GM13977 (cell line): ENCODE measurements around the gene HDAC5.

Experiments
- DNase-seq: peaks from one replicate; pipeline ENCODE4 v3.0.0; 2012; ENCODE audit warnings: low spot score
- in situ Hi-C: fragments of 300-500 bp; cut with MboI; formaldehyde crosslinking; loops from one replicate; pipeline ENCODE4 v1.12.0; 2022; ENCODE audit warnings: low sequenced_read_pairs, low pct_unique_long_range_greater_than_20kb, mixed read lengths, inconsistent platforms; ENCODE audit not compliant: unreplicated experiment
- TF ChIP-seq, protein P1 (sequence below): IDR thresholded peaks from 2 replicates; pipeline ENCODE4 v1.5.1; 2012; ENCODE audit warnings: mild to moderate bottlenecking, control low read depth; ENCODE audit not compliant: insufficient read depth; ENCODE audit errors: extremely low read depth, missing control alignments

HDAC5 gene

DNA sequence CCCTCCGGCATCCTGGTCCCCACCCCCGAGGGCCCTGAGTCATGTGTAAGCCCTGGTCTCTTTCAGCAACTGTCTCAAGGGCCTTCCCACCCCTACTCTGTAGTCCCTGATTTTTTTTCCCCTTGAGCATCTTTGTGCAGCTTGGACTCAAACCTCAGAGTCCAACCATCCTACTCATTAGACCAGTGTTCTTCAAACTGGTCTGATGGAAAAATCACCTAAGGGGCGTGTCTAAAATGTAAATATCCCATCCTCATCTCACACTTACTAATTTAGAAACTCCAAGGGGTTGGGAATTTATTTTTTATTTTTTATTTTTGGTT, 52.3 kb downstream of the HDAC5 start:
- TF ChIP-seq, protein P1, sequence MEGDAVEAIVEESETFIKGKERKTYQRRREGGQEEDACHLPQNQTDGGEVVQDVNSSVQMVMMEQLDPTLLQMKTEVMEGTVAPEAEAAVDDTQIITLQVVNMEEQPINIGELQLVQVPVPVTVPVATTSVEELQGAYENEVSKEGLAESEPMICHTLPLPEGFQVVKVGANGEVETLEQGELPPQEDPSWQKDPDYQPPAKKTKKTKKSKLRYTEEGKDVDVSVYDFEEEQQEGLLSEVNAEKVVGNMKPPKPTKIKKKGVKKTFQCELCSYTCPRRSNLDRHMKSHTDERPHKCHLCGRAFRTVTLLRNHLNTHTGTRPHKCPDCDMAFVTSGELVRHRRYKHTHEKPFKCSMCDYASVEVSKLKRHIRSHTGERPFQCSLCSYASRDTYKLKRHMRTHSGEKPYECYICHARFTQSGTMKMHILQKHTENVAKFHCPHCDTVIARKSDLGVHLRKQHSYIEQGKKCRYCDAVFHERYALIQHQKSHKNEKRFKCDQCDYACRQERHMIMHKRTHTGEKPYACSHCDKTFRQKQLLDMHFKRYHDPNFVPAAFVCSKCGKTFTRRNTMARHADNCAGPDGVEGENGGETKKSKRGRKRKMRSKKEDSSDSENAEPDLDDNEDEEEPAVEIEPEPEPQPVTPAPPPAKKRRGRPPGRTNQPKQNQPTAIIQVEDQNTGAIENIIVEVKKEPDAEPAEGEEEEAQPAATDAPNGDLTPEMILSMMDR, result no peak
- no peak for DNase-seq
- in situ Hi-C loops, result no loop called here

DNA sequence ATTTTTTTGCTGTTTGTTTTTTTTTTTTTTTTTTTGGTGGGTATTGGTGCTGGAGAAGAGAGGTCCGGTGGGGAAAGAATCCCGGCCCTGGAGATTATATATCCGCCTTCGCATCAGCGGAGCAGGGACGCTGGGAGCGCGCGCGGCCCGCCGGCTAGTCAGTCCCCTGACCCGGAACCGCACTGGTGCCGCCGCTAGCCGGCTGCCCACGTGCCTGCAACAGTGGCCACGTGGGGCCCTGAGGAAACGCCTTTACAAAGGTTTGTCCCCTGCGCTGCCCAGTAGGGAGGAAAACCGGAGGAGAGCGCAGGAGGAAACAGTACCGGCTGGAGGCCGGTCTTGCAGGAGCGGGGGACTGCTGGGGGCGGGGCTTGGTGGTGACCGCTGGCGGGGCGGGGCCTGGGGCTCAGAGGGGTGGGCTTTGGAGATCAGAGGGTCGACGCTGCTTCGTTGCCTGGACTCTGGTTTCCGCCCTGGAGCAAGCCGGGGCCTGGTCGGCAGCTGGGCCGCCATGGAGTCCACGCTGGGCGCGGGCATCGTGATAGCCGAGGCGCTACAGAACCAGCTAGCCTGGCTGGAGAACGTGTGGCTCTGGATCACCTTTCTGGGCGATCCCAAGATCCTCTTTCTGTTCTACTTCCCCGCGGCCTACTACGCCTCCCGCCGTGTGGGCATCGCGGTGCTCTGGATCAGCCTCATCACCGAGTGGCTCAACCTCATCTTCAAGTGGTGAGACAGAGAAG, 52.8 kb downstream of the HDAC5 start, which contains the start of gene G6PC3:
TSS of gene G6PC3 (plus strand) at position 281 of the 743 bp plus-strand sequence. CDS start at position 512, 231 bp downstream.
- in situ Hi-C loops, result no loop called here
- TF ChIP-seq, protein P1, result peak; percentile 9
- DNase-seq, result peak; percentile 96

DNA sequence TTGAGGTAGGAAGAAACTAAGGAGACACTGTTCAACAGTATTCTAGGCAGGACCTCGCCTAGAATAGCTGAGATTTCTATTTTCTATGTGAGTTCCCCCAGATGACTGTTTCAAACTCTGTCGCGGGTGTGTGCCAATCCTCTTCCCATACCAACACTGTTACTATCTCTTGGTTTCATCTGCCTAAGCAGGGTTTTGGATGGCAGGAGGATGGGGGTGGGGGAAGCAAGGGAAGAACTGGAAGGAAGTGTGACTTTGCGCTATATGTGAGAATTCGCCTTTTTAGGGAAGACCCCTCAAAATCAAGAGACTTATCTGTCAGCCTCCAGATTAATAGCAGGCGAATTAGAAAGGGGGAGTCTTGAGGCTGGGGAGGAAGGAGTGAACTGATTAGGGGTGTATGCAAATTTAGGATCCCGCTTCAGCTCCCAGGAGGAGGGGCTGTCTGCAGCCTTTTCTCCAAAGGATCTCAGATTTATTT, 53.4 kb downstream of the HDAC5 start:
- TF ChIP-seq, protein P1, result no peak
- no peak for DNase-seq
- in situ Hi-C loops, result no loop called here

DNA sequence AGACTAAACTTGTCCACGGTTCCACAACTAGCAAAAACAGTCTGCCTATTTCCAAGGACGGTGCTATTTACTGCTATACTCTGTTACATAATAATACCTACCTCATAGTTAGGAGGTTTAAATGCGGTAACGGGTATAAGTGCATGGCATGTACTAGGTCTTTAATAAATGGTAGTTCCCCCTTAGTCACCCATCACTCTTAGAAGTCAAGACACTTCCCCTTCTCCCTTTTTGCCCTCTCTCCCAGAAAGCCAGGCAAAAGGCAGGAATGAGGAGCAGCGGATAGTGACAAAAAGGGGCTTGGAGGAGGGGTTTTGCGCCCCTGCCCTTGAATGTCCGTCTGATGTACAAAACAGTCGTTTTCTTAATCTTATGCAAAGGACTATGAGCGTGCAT, 55.9 kb downstream of the HDAC5 start:
- no peak for DNase-seq
- in situ Hi-C loops, result no loop called here
- TF ChIP-seq, protein P1, result no peak

DNA sequence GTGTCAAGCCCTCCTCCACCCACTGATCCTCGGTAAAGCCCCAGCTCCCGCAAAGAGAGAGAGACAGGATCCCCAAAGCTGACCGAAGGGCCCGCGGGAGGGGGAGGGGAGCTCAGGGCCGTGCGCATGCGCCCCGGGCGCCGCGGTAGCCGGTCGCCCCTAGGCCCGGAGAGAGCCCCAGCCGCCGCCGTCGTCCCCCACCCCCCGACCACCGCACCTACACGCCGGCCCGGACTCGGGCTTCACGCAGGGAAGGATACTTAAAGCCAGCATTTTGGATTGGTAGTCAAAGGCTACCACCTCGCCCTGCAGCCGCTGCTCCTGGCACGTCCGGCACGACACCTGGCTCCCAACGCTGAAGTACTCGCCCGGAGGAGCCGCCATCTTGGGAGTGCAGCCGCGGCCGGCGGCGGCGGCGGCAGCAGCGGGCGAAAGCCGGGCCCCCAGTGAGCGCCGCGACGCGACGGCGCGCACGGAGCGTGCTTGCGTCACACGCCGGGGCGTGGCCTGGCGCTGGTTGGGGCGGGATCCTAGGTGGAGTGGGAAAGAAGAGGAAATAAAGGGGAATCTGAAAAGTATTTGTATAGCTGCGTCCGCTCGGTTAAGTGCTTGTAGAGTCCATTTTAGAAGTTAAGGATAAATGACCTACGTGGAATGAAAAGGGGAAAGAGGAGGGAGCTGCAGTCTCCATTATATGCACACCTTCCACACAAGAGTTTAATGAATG, 57.1 kb downstream of the HDAC5 start, which contains the start of gene LSM12:
TSS of gene LSM12 (minus strand) at position 468 of the 727 bp plus-strand sequence. CDS start at position 384, 84 bp downstream.
- TF ChIP-seq, protein P1, result no peak
- peak; percentile 94 for DNase-seq
- in situ Hi-C loops, result no loop called here

DNA sequence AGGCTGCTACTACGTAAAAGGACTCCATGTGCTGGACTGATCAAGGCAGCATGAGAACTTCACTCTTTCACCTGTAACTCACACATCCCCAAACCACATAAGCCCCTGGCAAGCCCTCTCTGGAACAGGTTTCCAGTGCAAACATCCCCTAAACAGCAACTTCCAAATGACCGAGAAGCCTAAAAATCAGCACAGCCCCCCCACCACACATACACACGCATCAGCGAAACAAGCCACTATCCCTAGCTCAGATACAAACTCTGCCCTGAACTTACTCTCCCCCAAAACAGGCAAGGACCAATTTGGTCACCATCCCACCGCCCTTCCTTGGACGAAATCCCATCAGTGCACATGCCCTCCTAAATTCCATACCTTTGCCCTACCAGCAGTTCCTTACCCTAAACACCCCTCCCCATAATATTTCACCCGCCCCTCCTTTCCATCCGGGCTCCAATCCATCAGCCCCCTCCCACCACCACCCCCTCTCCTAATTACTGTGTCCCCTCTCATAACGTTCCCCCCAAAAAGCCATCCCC, 57.7 kb downstream of the HDAC5 start:
- peak; percentile 42 for DNase-seq

More for the DNA sequence above, 57.7 kb downstream of the HDAC5 start:
- in situ Hi-C loops, result no loop called here
- TF ChIP-seq, protein P1, result no peak
